HCT116 (cell line): ENCODE data around the gene PDE4A. TPM values are rescaled to one million over a fixed set of nuclear protein-coding genes. Genes with fewer than 3 reads are reported as not detected.

Source experiments
- ATAC-seq: fragments of 200-7000 bp; cut with Tn5 transposase; 2 replicates; pipeline ENCODE4 v1.9.1; 2020; ENCODE audit warnings: mild to moderate bottlenecking, moderate library complexity
- BruUV-seq: library from RNA; stranded (reverse); fragments of 400-500 nt; replicated peaks from 2 replicates; lab custom pipeline; 2021; lab: Mats Ljungman, UMichigan
- CTCF ChIA-PET: fragments of 300-600 bp; sonication (Branson Sonifier 250); formaldehyde crosslinking; loops from one replicate; lab custom pipeline; 2021; ENCODE audit warnings: antibody characterized with exemption; lab: Charles Lee
- POLR2A ChIA-PET: fragments of 300-600, 350-600 bp; sonication (Branson Sonifier 250); formaldehyde crosslinking; loops from one replicate; lab custom pipeline; 2021; ENCODE audit warnings: antibody characterized with exemption; lab: Charles Lee
- RAD21 ChIA-PET, 2 experiments: fragments of 300-600 bp; sonication (Branson Sonifier 250); formaldehyde crosslinking; loops; one replicate each; lab custom pipeline; 2023; ENCODE audit warnings: low total read pairs in 2 of 2; ENCODE audit not compliant: uncharacterized antibody in 2 of 2, unreplicated experiment in 2 of 2, low non-redundant PET in 1 of 2; lab: Charles Lee
- DNase-seq: peaks from one replicate; pipeline ENCODE4 v3.0.0-alpha.2; 2010; ENCODE audit warnings: low read depth, low spot score
- H2AFZ ChIP-seq: fragments of 200-600 bp; shearing (Covaris generic), sonication (generic); 2 replicates; pipeline ENCODE4 v1.6.1; 2017; ENCODE audit warnings: low read depth, mixed run types, mixed read lengths, antibody characterized with exemption, low read length; ENCODE audit not compliant: poor library complexity, severe bottlenecking
- H3K27ac ChIP-seq: 2 replicates; pipeline ENCODE4 v1.5.1; 2012; ENCODE audit warnings: low read depth, low read length
- H3K27me3 ChIP-seq: fragments of 200-600 bp; sonication (generic); 2 replicates; pipeline ENCODE4 v1.6.1; 2016; ENCODE audit warnings: mixed run types, low read length, mixed read lengths; ENCODE audit not compliant: insufficient read depth
- H3K36me3 ChIP-seq, 2 experiments: fragments of 200-500 bp in 1 of 2; fragments of 200-600 bp in 1 of 2; sonication (Bioruptor generic) in 1 of 2; sonication (generic) in 1 of 2; 2 replicates each; pipeline versions ENCODE4 v1.5.1 to v1.6.1; 2014 to 2016; ENCODE audit warnings: low read length in 2 of 2, inconsistent platforms in 1 of 2, mixed read lengths in 1 of 2, mixed run types in 1 of 2; ENCODE audit not compliant: insufficient read depth in 2 of 2, control insufficient read depth in 1 of 2
- H3K4me1 ChIP-seq, 2 experiments: fragments of 200-600 bp in 1 of 2; sonication (generic) in 1 of 2; 2 replicates each; pipeline versions ENCODE4 v1.5.1 to v1.6.1; 2012 to 2017; ENCODE audit warnings: low read length in 2 of 2, inconsistent platforms in 1 of 2, mild to moderate bottlenecking in 1 of 2, mixed read lengths in 1 of 2, mixed run types in 1 of 2, moderate library complexity in 1 of 2; ENCODE audit not compliant: insufficient read depth in 2 of 2, control insufficient read depth in 1 of 2
- H3K4me2 ChIP-seq: fragments of 200-600 bp; sonication (generic); 2 replicates; pipeline ENCODE4 v1.6.1; 2017; ENCODE audit warnings: mixed run types, low read length, mixed read lengths
- H3K4me3 ChIP-seq, 2 experiments: fragments of 200-600 bp in 1 of 2; sonication (generic) in 1 of 2; replicated peaks in 1 of 2; 2 replicates each; pipeline ENCODE4 v1.5.1; 2011 to 2016; ENCODE audit warnings: low read length in 2 of 2, control low read depth in 1 of 2, low read depth in 1 of 2, mild to moderate bottlenecking in 1 of 2, mixed read lengths in 1 of 2, mixed run types in 1 of 2
- H3K79me2 ChIP-seq: fragments of 200-600 bp; sonication (generic); 2 replicates; pipeline ENCODE4 v1.6.1; 2017; ENCODE audit warnings: mild to moderate bottlenecking, mixed run types, low read length, moderate library complexity, mixed read lengths; ENCODE audit not compliant: insufficient read depth
- H3K9ac ChIP-seq: fragments of 200-600 bp; sonication (generic); 2 replicates; pipeline ENCODE4 v1.6.1; 2016; ENCODE audit warnings: low read length, mixed read lengths
- H3K9me2 ChIP-seq: fragments of 200-600 bp; sonication (generic), shearing (Covaris generic); 2 replicates; pipeline ENCODE4 v1.6.1; 2017; ENCODE audit warnings: mixed run types, mild to moderate bottlenecking, moderate library complexity; ENCODE audit not compliant: insufficient read depth
- H3K9me3 ChIP-seq, 2 experiments: fragments of 200-500 bp in 1 of 2; fragments of 200-600 bp in 1 of 2; sonication (Bioruptor generic) in 1 of 2; sonication (generic) in 1 of 2; 2 replicates each; pipeline ENCODE4 v1.6.1; 2014 to 2017; ENCODE audit warnings: low read length in 2 of 2, mixed read lengths in 2 of 2, inconsistent platforms in 1 of 2, low read depth in 1 of 2, mild to moderate bottlenecking in 1 of 2, mixed run types in 1 of 2, moderate library complexity in 1 of 2; ENCODE audit not compliant: control insufficient read depth in 1 of 2, insufficient read depth in 1 of 2
- H4K20me1 ChIP-seq: fragments of 200-600 bp; sonication (generic), shearing (Covaris generic); 2 replicates; pipeline ENCODE4 v1.6.1; 2017; ENCODE audit warnings: mixed run types, mild to moderate bottlenecking, moderate library complexity; ENCODE audit not compliant: insufficient read depth
- CEBPB ChIP-seq: IDR thresholded peaks from 2 replicates; pipeline ENCODE4 v1.6.1; 2012; ENCODE audit warnings: low read depth
- ELF1 ChIP-seq: IDR thresholded peaks from 2 replicates; pipeline ENCODE4 v1.6.1; 2012; ENCODE audit warnings: low read depth, borderline replicate concordance
- EZH2 ChIP-seq: fragments of 200-600 bp; sonication (generic); IDR thresholded peaks from 2 replicates; pipeline ENCODE4 v1.6.1; 2017; ENCODE audit warnings: antibody characterized with exemption, mixed run types
- EZH2phosphoT487 ChIP-seq: fragments of 200-600 bp; IDR thresholded peaks from 2 replicates; pipeline ENCODE4 v1.6.1; 2018; ENCODE audit warnings: antibody characterized with exemption, borderline replicate concordance
- POLR2A ChIP-seq: IDR thresholded peaks from 2 replicates; pipeline ENCODE4 v1.7.0; 2011; ENCODE audit warnings: borderline replicate concordance; ENCODE audit not compliant: insufficient read depth, insufficient read length; ENCODE audit errors: extremely low read depth
- POLR2AphosphoS5 ChIP-seq: IDR thresholded peaks from 2 replicates; pipeline ENCODE4 v1.6.1; 2011; ENCODE audit warnings: mild to moderate bottlenecking, low read depth, low read length, moderate library complexity
- RAD21 ChIP-seq: IDR thresholded peaks from 2 replicates; pipeline ENCODE4 v1.6.1; 2012; ENCODE audit warnings: low read depth, mild to moderate bottlenecking
- SIN3A ChIP-seq: IDR thresholded peaks from 2 replicates; pipeline ENCODE4 v1.6.1; 2012; ENCODE audit warnings: low read depth
- SP1 ChIP-seq: IDR thresholded peaks from 2 replicates; pipeline ENCODE4 v1.6.1; 2012; ENCODE audit warnings: low read depth
- SRF ChIP-seq: IDR thresholded peaks from 2 replicates; pipeline ENCODE4 v1.6.1; 2012; ENCODE audit warnings: low read depth
- YY1 ChIP-seq: IDR thresholded peaks from 2 replicates; pipeline ENCODE4 v1.6.1; 2011; ENCODE audit warnings: low read length, low read depth, moderate library complexity, mild to moderate bottlenecking; ENCODE audit not compliant: insufficient replicate concordance; ENCODE audit errors: extremely low read depth
- ZFX ChIP-seq: fragments of 450-650 bp; IDR thresholded peaks from 2 replicates; pipeline ENCODE4 v1.6.1; 2017
- intact Hi-C: fragments of 100-400 bp; cut with micrococcal nuclease; formaldehyde crosslinking; loops from 2 replicates; pipeline ENCODE4 v1.10.0; 2022
- total RNA-seq: library from RNA; stranded (reverse); gene quantifications from one replicate; pipeline ENCODE4 v1.2.1, GENCODE V29; 2021; ENCODE audit not compliant: unreplicated experiment
- TF ChIP-seq, protein P1 (sequence below): IDR thresholded peaks from 2 replicates; pipeline ENCODE4 v1.6.1; 2012
- TF ChIP-seq, protein P2 (sequence below): IDR thresholded peaks from 2 replicates; pipeline ENCODE4 v1.6.1; 2011; ENCODE audit warnings: mild to moderate bottlenecking, low read length, moderate library complexity; ENCODE audit not compliant: insufficient replicate concordance; ENCODE audit errors: extremely low read depth
- TF ChIP-seq, protein P3 (sequence below): IDR thresholded peaks from 2 replicates; pipeline ENCODE4 v1.6.1; 2012; ENCODE audit warnings: low read depth
- TF ChIP-seq, protein P4 (sequence below), 3 experiments: fragments of 200-600 bp in 1 of 3; sonication (generic) in 1 of 3; IDR thresholded peaks in 2 of 3; conservative IDR thresholded peaks in 1 of 3; 2 replicates each; pipeline ENCODE4 v1.5.1; 2012 to 2017; ENCODE audit warnings: low read depth in 2 of 3, low read length in 2 of 3, antibody characterized with exemption in 1 of 3, borderline replicate concordance in 1 of 3, control low read depth in 1 of 3, mild to moderate bottlenecking in 1 of 3, mixed read lengths in 1 of 3, mixed run types in 1 of 3, moderate library complexity in 1 of 3; ENCODE audit not compliant: insufficient read depth in 1 of 3

PDE4A gene
- total RNA-seq, 1 experiment from 2014 or later = 33.7 TPM

DNA sequence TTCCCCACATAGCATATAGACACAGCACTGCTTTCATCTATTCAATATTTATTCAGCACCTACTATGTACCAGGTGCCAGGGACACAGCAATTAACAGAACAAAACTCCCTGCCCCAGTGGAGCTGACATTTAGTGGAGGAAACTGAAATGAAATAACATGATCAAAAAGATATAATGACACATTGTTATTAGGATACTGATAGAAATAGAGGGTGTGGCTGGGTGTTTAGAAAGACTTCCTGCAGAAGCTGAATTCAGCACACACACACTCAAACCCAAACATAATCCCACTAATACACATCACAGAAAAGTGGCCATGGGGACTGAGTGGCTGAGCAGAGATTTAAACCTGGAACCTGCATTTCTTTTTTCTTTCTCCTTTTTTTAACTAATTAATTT is 13.2 kb upstream of the PDE4A start:
- Histone ChIP-seq H3K4me1 (peaks cover 0 to 15% of the 10 kb centered on the region in 2 experiments; a peak in 2 of 4 replicates), H3K4me3 (no peak overlapping the region), H4K20me1 (no peaks in the 10 kb centered on the region), H3K79me2 (peaks cover 12% of the 10 kb centered on the region), H3K36me3 (no peaks in the 10 kb centered on the region; a peak in 1 of 4 replicates), H3K4me2 (no peak overlapping the region), H3K9ac (no peak overlapping the region), H3K9me3 (no peaks in the 10 kb centered on the region), H3K27ac (no peak overlapping the region), H3K9me2 (no peaks in the 10 kb centered on the region), H2AFZ (no peak overlapping the region), H3K27me3 (no peaks in the 10 kb centered on the region)
- ChIA-PET RAD21 (no interaction called here), CTCF (interaction anchor here (1.3 kb wide), 1 partner anchor 10 kb away, joined by 5 read pairs; no protein-coding TSS in a partner anchor), POLR2A (no interaction called here)
- TF ChIP-seq POLR2A (no peak), ELF1 (no peak), ZFX (no peak), POLR2AphosphoS5 (no peak), EZH2phosphoT487 (no peak), CEBPB (no peak), EZH2 (no peak), SIN3A (no peak), YY1 (no peak), RAD21 (no peak), SRF (no peak), SP1 (no peak)
- TF ChIP-seq, protein P1, sequence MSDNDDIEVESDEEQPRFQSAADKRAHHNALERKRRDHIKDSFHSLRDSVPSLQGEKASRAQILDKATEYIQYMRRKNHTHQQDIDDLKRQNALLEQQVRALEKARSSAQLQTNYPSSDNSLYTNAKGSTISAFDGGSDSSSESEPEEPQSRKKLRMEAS = no peak
- TF ChIP-seq, protein P2, sequence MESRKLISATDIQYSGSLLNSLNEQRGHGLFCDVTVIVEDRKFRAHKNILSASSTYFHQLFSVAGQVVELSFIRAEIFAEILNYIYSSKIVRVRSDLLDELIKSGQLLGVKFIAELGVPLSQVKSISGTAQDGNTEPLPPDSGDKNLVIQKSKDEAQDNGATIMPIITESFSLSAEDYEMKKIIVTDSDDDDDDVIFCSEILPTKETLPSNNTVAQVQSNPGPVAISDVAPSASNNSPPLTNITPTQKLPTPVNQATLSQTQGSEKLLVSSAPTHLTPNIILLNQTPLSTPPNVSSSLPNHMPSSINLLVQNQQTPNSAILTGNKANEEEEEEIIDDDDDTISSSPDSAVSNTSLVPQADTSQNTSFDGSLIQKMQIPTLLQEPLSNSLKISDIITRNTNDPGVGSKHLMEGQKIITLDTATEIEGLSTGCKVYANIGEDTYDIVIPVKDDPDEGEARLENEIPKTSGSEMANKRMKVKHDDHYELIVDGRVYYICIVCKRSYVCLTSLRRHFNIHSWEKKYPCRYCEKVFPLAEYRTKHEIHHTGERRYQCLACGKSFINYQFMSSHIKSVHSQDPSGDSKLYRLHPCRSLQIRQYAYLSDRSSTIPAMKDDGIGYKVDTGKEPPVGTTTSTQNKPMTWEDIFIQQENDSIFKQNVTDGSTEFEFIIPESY = no peak
- TF ChIP-seq, protein P3, sequence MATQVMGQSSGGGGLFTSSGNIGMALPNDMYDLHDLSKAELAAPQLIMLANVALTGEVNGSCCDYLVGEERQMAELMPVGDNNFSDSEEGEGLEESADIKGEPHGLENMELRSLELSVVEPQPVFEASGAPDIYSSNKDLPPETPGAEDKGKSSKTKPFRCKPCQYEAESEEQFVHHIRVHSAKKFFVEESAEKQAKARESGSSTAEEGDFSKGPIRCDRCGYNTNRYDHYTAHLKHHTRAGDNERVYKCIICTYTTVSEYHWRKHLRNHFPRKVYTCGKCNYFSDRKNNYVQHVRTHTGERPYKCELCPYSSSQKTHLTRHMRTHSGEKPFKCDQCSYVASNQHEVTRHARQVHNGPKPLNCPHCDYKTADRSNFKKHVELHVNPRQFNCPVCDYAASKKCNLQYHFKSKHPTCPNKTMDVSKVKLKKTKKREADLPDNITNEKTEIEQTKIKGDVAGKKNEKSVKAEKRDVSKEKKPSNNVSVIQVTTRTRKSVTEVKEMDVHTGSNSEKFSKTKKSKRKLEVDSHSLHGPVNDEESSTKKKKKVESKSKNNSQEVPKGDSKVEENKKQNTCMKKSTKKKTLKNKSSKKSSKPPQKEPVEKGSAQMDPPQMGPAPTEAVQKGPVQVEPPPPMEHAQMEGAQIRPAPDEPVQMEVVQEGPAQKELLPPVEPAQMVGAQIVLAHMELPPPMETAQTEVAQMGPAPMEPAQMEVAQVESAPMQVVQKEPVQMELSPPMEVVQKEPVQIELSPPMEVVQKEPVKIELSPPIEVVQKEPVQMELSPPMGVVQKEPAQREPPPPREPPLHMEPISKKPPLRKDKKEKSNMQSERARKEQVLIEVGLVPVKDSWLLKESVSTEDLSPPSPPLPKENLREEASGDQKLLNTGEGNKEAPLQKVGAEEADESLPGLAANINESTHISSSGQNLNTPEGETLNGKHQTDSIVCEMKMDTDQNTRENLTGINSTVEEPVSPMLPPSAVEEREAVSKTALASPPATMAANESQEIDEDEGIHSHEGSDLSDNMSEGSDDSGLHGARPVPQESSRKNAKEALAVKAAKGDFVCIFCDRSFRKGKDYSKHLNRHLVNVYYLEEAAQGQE = no peak
- TF ChIP-seq, protein P4, sequence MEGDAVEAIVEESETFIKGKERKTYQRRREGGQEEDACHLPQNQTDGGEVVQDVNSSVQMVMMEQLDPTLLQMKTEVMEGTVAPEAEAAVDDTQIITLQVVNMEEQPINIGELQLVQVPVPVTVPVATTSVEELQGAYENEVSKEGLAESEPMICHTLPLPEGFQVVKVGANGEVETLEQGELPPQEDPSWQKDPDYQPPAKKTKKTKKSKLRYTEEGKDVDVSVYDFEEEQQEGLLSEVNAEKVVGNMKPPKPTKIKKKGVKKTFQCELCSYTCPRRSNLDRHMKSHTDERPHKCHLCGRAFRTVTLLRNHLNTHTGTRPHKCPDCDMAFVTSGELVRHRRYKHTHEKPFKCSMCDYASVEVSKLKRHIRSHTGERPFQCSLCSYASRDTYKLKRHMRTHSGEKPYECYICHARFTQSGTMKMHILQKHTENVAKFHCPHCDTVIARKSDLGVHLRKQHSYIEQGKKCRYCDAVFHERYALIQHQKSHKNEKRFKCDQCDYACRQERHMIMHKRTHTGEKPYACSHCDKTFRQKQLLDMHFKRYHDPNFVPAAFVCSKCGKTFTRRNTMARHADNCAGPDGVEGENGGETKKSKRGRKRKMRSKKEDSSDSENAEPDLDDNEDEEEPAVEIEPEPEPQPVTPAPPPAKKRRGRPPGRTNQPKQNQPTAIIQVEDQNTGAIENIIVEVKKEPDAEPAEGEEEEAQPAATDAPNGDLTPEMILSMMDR (IDR thresholded peaks at IDR 0.05 in 2 of 3, conservative IDR thresholded peaks at IDR 0.05 in 1 of 3; ENCODE audit: borderline replicate concordance in 1 of 3, insufficient read depth in 1 of 3, low read depth in 2 of 3, low read length in 2 of 3) = no peak
- no TSS peak for BruUV-seq
- intact Hi-C loops = no loop called here
- no peak for DNase-seq
- no peak for ATAC-seq
